Umbilical cord (tissue), 2 donors: ENCODE measurements around the gene WDR35. TPM values are rescaled to one million over a fixed set of nuclear protein-coding genes. Genes with fewer than 3 reads are reported as not detected.
A peak's percentile ranks its signal among the peaks of the same experiment; 100 is the strongest.

Experiments
- DNase-seq: peaks from one replicate; pipeline ENCODE4 v3.0.0-alpha.2; 2015; ENCODE audit warnings: low spot score
- total RNA-seq: library from RNA; depleted of rRNA; stranded (reverse); fragments of >200 nt; gene quantifications from one replicate; pipeline ENCODE4 v1.2.3, GENCODE V29; 2014; ENCODE audit warnings: low replicate concordance; ENCODE audit not compliant: insufficient read depth

The WDR35 gene
- total RNA-seq: 17.6 TPM

GRCh38 chr2:19989667-19990415 lies at the start of gene WDR35:
Gene WDR35, minus strand, starts transcription at chr2:19990105. Its CDS starts 90 bp downstream, at chr2:19990015.
- DNase-seq: peak; percentile 89

- no peak for DNase-seq
Observed at GRCh38 chr2:20037660-20038059, 47.8 kb upstream of the WDR35 start.

DNA sequence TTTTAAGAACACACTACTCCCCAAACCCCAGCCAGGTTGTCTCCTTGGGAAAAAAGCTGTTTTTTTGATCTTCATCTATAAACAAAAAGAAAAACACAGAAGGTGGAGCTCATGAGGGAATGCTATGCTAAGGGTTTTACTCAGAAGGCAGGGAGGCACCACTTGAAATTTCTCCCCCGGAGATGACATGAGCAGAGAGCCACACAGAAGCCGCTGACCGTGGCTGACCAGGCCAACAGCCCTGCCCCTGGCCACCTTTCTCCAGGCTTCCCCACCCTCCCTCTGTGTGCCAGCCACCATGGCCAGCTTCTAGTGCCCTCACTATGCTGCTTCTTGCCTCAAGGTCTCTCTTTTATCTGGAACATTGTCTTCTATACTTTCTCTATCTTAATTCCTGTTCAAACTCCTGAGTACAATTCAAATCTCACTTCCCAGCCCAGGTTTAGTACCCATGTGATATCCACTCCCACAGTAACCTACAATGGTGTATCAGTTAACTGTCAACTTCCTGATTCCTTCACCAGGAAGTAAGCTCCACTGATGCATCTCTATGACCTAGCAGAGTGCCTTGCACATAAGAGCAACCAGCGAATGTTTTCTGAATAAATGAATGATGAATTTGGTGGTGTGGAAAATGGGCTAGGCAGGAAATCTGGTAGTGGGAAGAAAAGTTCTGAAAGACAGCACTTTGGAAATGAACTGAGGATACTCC lies 46.2 kb upstream of the WDR35 start:
- no peak for DNase-seq

- no peak for DNase-seq
Observed at GRCh38 chr2:20034821-20035220, 44.9 kb upstream of the WDR35 start.

- no peak for DNase-seq
Observed at GRCh38 chr2:20034218-20034617, 44.3 kb upstream of the WDR35 start.

GRCh38 chr2:20033322-20033721 lies 43.4 kb upstream of the WDR35 start:
- DNase-seq: no peak

GRCh38 chr2:20030224-20030623 lies 40.3 kb upstream of the WDR35 start:
- no peak for DNase-seq

DNA sequence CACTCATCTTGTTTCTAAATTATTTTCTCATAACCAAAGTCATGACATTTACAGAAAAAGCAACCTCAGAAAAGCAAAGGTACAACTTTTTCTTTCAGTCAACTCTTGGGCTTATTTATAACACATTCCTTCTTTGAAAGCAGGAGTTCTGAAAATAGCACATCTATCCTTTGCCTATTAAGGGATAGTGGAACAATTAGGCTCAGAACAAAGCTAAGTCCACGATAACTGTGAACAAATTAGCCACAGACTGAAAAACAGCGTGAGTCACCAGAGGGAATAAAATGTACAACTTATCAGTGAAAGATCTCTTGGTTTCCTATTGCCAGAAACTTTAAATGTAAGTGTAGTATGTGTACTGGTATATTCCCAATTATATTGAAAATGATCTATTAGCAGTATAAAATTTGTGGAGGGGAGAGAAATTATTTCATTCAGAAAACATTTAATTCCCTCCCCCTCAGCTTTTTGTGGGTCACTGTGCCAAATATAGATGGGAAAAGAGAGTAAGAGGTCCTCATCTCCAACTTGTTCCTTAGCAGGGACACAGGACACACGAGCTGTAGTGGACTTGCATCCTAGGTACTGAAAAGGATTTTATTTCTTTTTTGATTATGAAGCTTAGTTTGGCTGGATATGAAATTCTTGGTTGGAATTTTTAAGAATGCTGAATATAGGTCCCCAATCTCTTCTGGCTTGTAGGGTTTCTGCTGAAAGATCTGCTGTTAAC lies 38.0 kb upstream of the WDR35 start:
- DNase-seq: no peak

- no peak for DNase-seq
Observed at GRCh38 chr2:20027260-20027677, 37.4 kb upstream of the WDR35 start.

GRCh38 chr2:20025065-20025786 lies 35.3 kb upstream of the WDR35 start:
- DNase-seq: no peak

GRCh38 chr2:20023688-20024087 lies 33.8 kb upstream of the WDR35 start:
- no peak for DNase-seq

GRCh38 chr2:20021405-20022009 lies 31.6 kb upstream of the WDR35 start:
- DNase-seq: no peak

- DNase-seq: no peak
Observed at GRCh38 chr2:20019747-20020146, 29.8 kb upstream of the WDR35 start.

DNA sequence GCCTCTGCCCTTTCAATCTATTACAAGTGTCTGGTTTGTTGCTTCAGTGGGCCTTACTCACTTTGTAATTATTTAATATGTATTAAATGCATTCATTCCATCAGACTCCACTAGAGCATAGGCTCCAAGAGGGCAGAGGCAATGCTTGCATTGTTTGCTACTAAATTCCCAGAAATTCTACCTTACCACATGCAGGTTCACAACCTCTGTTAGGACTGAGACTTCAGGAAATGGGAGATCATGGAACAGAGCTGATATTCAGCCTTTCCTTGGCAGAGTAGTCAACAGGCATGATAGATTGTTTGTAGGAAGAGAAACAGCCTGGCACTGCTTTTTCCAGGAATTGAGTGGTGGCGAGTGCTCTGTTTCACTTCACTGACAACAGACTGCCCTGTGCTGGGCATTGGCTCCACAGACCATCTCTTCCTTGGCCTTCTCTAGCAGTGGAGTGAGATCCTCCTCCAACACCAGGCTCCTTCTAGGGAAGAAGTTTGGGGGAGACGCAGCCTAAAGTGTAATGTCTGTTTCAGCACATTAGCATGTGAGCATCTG lies 28.8 kb upstream of the WDR35 start:
- DNase-seq: no peak

DNA sequence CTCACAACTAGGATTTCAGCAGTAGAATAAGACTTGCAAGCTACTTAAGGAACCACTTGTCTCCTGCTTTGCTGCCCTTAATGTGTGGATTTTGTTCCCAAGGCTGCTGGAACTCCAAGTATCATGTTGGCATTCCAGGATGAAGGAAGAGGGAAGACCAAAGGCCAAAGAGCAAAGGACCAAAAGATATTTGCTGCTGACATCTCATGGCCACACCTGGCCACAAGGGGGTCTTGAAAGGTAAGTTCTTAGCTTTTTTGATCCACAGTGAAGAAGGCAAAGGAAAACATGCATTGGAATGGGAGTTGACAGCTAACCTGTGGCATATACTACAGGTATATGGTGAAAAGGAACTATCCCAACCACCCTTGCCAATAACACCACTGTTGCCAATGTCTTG lies 26.4 kb upstream of the WDR35 start:
- no peak for DNase-seq

DNA sequence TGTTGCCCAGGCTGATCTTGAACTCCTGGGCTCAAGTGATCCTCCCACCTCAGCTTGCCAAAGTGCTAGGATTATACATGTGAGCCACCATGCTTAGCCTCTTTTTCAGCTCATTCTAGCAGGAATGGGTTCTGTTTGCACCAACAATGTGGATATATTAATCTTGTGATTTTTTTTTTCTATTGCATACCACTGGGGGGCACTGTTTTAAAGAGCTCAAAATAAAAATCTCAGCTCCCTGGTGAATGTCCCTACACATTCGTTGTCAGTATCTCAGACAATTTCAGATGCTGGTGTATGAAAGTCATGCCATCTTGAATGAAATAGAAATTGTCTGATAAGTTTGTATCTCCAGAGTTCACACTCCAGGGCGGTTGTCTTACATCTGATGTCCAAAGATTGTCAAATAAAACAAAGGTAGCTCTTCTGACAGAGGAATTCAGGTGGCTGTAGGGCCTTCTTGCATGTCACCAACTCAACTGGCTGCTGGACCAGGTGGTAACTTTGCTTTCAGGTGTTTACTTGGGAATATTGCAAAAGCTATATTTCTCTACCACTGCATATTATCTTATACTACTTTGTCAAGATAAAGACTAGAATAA lies 25.7 kb upstream of the WDR35 start:
- DNase-seq: peak; percentile 56

- DNase-seq: peak; percentile 26
Observed at GRCh38 chr2:20013126-20013849, 23.4 kb upstream of the WDR35 start.

- DNase-seq: peak; percentile 35
Observed at GRCh38 chr2:20012282-20013125, 22.6 kb upstream of the WDR35 start, which contains the start of gene MATN3. Gene MATN3, minus strand, starts transcription at chr2:20012668. Its CDS starts 37 bp downstream, at chr2:20012631.

DNA sequence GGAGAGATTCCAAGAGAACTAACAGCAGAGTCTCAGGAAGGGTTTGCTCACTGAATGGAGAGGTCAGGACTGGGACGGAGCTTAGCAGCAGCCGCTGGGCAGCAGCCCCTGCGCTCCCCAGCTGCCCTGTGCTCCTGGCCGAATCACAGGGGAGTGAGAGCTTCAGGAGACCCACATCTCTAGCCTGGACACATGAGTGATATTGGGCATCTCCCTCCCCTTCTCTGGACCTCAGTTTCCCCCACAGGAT lies 22.1 kb upstream of the WDR35 start:
- no peak for DNase-seq
